ENCODE results near the gene INPP5B.

The INPP5B gene

GRCh38 chr1:37831809-37832208 is 115.0 kb downstream of the INPP5B start:
- DNase-seq, result no peak

GRCh38 chr1:37831109-37831508 is 115.7 kb downstream of the INPP5B start:
- no peak for DNase-seq
- no peak for ATAC-seq

More at GRCh38 chr1:37831809-37832208, 115.0 kb downstream of the INPP5B start:
- ATAC-seq, result no peak

- ATAC-seq, result no peak
- DNase-seq, result no peak
Measured at GRCh38 chr1:37828410-37829074, 118.3 kb downstream of the INPP5B start.

GRCh38 chr1:37825506-37825905 is 121.3 kb downstream of the INPP5B start:
- no peak for DNase-seq

GRCh38 chr1:37824001-37824400 is 122.9 kb downstream of the INPP5B start:
- no peak for ATAC-seq
- no peak for DNase-seq

More at GRCh38 chr1:37825506-37825905, 121.3 kb downstream of the INPP5B start:
- no peak for ATAC-seq

GRCh38 chr1:37822906-37823815 is 123.7 kb downstream of the INPP5B start:
- DNase-seq (no peak), ATAC-seq (no peak)

- no peak for DNase-seq
Measured at GRCh38 chr1:37821481-37821880, 125.4 kb downstream of the INPP5B start.

GRCh38 chr1:37817481-37817880 is 129.4 kb downstream of the INPP5B start:
- no peak for DNase-seq
- no peak for ATAC-seq

More at GRCh38 chr1:37821481-37821880, 125.4 kb downstream of the INPP5B start:
- ATAC-seq, result no peak

GRCh38 chr1:37814252-37814651 is 132.6 kb downstream of the INPP5B start:
- DNase-seq (no peak), ATAC-seq (no peak)

- ATAC-seq, result no peak
- DNase-seq, result no peak
Measured at GRCh38 chr1:37813529-37814145, 133.2 kb downstream of the INPP5B start.

- ATAC-seq (peak; percentile 22), DNase-seq (peak; percentile 73)
Measured at GRCh38 chr1:37811027-37811655, 135.7 kb downstream of the INPP5B start.
